Spinal cord (tissue), 10 donors: ENCODE results near the gene DYNLT1. TPM values are rescaled to one million over a fixed set of nuclear protein-coding genes. Genes with fewer than 3 reads are reported as not detected.
"Not testable (repeated sequence)": the region's sequence is repeated elsewhere in the genome, so short reads cannot be mapped to it uniquely, and the experiment has no call there.

ENCODE experiments used
- DNase-seq, 6 donors: peaks; one replicate each; pipeline versions ENCODE4 v3.0.0 to v3.0.0-alpha.2; 2013 to 2015; ENCODE audit warnings: low spot score in 6 of 6, low read depth in 4 of 6
- H3K27ac ChIP-seq: one replicate; pipeline ENCODE4 v1.5.1; 2013; ENCODE audit warnings: low read depth, low read length, control low read depth
- H3K27me3 ChIP-seq: one replicate; pipeline ENCODE4 v1.6.1; 2013; ENCODE audit warnings: low read length; ENCODE audit not compliant: control insufficient read depth, insufficient read depth
- H3K36me3 ChIP-seq: one replicate; pipeline ENCODE4 v1.6.1; 2013; ENCODE audit warnings: low read length; ENCODE audit not compliant: control insufficient read depth, insufficient read depth
- H3K4me1 ChIP-seq: one replicate; pipeline ENCODE4 v1.6.1; 2013; ENCODE audit warnings: low read length; ENCODE audit not compliant: control insufficient read depth, insufficient read depth
- H3K4me3 ChIP-seq: one replicate; pipeline ENCODE4 v1.5.1; 2013; ENCODE audit warnings: low read depth, low read length, control low read depth
- H3K9me3 ChIP-seq: one replicate; pipeline ENCODE4 v1.6.1; 2013; ENCODE audit warnings: low read length; ENCODE audit not compliant: control insufficient read depth, insufficient read depth
- WGBS: methylation state at CpG from one replicate; pipeline ENCODE4 v1.1.5; 2013; ENCODE audit warnings: missing lambda C conversion rate; ENCODE audit not compliant: insufficient coverage; 5-methylcytosine and 5-hydroxymethylcytosine counted together
- polyA plus RNA-seq, 2 donors: library from polyadenylated mRNA; unstranded; fragments of 120-200 nt; gene quantifications; one replicate each; pipeline ENCODE4 v1.2.1, GENCODE V29; 2013; ENCODE audit not compliant: insufficient read length in 2 of 2
- total RNA-seq, 2 donors: library from RNA; depleted of rRNA in 1 of 2; stranded (reverse); fragments of 120-200 nt in 1 of 2; fragments of >200 nt in 1 of 2; gene quantifications; one replicate each; pipeline versions ENCODE4 v1.2.3 to v1.2.4, GENCODE V29; 2013 to 2014
- donor health status: healthy.

Gene DYNLT1
- total and polyA plus RNA-seq, 4 donors: 68.5 to 211 (median 152) TPM

DNA sequence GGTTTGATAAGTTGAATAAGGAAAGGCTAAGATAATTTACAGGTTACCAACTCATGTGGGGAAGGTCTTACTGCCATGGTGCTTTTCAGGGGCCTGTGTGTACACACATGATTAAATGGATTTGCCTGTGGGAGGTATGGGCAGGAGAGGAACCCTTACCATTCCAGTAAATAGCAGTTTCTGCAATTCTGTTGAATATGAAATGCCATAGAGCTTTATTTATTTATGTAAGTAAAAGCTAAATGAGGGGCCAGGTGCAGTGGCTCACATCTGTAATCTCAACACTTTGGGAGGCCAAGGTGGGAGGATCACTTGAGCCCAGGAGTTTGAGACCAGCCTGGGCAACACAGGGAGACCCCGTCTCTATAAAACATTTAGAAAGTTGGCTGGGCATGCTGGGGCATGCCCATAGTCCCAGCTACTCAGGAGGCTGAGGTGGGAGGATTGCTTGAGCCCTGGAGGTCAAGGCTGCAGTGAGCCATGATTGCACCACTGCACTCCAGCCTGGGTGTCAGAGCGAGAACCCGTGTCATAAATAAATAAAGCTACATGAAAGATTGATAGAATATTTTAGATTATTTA is 11.9 kb downstream of the DYNLT1 start:
- DNase-seq, H3K9me3 ChIP-seq, H3K4me1 ChIP-seq, H3K27me3 ChIP-seq, H3K27ac ChIP-seq, H3K4me3 ChIP-seq: not testable (repeated sequence)
- H3K36me3 ChIP-seq: peaks cover 41% of the 10 kb centered on the region
- 100% methylated on average over 1 of the region's 3 CpGs for WGBS

DNA sequence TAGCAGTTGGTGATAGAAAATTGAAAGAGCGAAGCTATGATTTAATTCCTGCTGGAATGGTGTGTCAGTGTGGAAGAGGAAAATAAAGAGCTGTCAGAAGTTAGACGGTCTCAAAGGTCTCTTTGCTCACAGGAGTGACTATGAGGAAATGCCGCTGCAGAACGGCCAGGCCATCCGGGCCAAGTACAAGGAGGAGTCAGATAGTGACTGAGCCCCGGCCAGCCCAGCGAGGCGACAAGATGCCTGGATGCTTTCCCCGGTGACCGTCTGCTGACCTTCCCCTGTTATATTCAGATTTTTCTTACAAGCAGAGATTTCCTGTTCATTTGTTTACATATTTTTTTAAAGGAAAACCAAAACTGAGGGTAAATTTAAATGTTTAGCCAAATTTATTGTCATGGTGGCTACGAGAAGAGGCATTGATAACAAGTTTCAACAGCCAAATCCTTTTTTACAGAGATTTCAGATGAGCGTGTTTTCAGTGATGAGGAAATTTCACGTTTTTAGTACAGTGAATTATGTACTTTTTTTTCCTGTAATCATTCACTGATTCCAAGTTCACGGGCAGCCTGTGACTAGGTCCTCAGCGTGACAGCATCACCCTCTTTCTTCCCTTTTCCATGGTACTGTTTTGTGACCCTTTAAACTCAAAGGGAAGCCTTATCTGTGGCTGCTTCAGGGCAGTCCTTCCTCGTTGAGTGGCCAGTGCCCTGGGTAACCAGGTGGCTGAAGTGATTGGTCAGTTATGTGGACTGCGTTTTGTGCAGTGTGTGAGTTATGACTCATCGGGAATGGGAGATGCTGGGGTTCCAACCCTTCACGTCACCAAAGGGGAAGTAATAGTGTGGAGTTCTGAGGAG is 12.6 kb downstream of the DYNLT1 start:
- no peak overlapping the region for H3K27ac ChIP-seq
- H3K4me3 ChIP-seq: no peak overlapping the region
- peaks cover 10% of the 10 kb centered on the region for H3K4me1 ChIP-seq
- peaks cover 47% of the 10 kb centered on the region for H3K36me3 ChIP-seq
- H3K9me3 ChIP-seq: no peaks in the 10 kb centered on the region
- no peaks in the 10 kb centered on the region for H3K27me3 ChIP-seq
- DNase-seq: no peak
- WGBS: 78% methylated on average over 11 of the region's 19 CpGs

DNA sequence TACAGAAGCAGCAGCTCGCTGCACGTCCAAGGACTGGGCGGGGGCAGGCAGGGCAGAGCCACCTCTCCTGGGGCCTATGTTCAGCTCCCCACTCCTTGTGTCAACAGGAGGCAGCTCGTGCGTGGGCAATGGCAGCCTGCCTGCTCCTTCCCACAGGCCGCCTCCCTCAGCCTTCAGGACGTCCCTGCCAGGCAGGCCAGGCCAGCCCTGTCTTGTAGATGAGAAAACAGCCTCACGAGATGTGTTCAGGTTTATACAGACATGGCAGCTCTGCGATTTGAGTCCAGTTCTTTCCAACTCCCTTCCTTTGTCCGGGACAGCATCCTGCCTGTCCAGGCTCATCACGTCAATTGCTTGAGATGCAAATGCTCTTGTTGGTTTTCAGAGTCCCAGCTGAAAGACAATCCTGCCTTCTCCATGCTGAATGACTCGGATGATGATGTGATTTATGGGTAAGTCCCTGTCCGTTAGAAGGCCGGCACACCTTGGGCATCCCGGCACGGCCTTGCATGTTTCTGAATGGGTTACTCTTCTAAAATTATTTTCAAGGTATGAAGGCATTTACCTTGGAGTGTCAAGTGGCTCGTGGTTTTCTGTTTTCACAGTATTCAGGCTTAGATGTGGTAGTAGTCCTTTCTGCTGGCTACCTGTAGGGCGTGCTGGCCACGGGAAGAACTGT is 13.5 kb downstream of the DYNLT1 start:
- no peaks in the 10 kb centered on the region for H3K27me3 ChIP-seq
- peaks cover 52% of the 10 kb centered on the region for H3K36me3 ChIP-seq
- H3K4me1 ChIP-seq: peaks cover 10% of the 10 kb centered on the region
- no peak overlapping the region for H3K27ac ChIP-seq
- WGBS: 76% methylated on average over 18 of the region's 19 CpGs
- H3K9me3 ChIP-seq: no peaks in the 10 kb centered on the region
- no peak for DNase-seq
- H3K4me3 ChIP-seq: no peak overlapping the region

DNA sequence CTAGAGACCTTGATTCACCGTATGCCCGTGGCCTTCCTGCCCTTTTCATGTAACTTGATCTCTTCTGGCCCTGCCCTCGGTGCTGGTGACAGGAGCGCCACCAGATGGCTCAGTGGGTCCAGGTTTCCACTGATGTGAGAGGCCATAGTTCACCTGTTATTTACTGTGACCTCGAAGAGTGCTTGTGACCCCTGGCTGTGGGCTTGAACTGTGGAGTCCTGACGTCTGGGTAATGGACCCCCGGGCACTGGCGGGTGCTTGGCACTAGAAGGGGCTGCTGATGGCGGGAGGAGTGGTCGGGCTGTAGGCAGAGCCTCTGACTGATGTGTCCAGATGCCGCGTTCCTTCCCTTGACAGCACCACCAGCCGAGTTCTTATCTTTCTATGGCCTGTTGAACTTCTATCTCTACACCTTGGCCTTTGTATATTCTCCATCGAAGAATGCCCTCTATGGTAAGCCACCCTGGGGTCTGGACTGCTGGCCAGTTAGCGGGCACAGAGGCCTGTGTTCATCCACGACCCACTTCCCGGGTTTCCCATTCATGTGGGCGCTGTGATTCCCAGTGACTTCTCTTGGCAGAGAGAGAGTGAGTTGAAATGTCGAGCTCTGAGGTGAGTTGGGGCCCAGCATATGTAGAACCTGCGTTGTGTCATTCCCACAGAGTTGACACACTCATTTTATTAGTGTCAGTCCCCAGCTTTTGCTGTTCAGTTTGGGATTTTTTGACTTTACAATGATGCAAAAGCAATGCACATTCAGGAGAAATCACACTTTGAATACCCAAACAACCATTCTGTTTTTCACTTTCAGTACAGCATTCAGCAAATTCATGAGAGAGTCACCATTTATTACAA is 14.9 kb downstream of the DYNLT1 start:
- WGBS: 80% methylated on average over 16 of the region's 20 CpGs
- H3K4me1 ChIP-seq: peaks cover 10% of the 10 kb centered on the region
- H3K9me3 ChIP-seq: no peaks in the 10 kb centered on the region
- H3K27me3 ChIP-seq: no peaks in the 10 kb centered on the region
- H3K36me3 ChIP-seq: peaks cover 66% of the 10 kb centered on the region
- no peak overlapping the region for H3K4me3 ChIP-seq
- DNase-seq: no peak
- H3K27ac ChIP-seq: no peak overlapping the region

DNA sequence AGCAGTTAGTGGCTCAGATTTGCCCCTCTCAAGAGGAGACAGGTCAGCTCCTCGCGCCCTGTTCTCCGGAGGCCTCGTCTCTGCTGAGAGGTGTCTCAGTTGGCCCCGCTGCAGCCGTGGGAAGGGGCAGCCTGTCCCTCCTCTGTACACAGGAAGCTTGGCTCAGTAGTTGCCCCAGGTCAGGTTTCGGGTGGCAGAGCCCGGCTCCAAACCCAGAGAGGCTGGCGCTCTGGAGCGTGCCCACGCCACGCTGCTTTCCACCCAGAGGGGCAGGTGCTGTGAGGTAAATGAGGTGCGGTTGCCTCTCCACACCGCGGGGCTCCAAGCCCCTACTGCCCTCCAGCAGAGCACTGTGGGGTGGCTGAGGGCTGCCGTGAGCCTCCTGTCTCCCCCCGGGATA is 16.0 kb downstream of the DYNLT1 start:
- no peak for DNase-seq
- Histone ChIP-seq H3K27ac (no peak overlapping the region), H3K4me3 (no peak overlapping the region), H3K4me1 (peaks cover 10% of the 10 kb centered on the region), H3K27me3 (no peaks in the 10 kb centered on the region), H3K9me3 (no peaks in the 10 kb centered on the region), H3K36me3 (peaks cover 73% of the 10 kb centered on the region)
- 89% methylated on average over 16 of the region's 17 CpGs for WGBS

DNA sequence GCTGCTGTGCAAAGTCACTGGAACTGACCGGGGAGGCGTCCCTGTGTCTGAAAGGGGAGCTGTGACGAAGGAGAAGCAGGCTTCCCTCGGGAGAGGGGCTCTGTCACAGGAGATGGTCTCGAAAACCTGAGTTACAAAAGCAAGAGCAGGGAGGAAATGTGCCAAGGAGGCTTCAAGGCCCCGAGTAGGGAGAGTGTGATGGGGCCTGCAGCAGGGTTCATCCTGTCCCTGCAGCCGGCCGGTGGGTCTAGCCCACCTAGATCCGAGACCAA is 16.7 kb downstream of the DYNLT1 start:
- H3K4me1 ChIP-seq: peaks cover 10% of the 10 kb centered on the region
- peaks cover 73% of the 10 kb centered on the region for H3K36me3 ChIP-seq
- no peak for DNase-seq
- H3K4me3 ChIP-seq: no peak overlapping the region
- no peaks in the 10 kb centered on the region for H3K27me3 ChIP-seq
- no peak overlapping the region for H3K27ac ChIP-seq
- no peaks in the 10 kb centered on the region for H3K9me3 ChIP-seq
- WGBS: 79% methylated on average over 9 of the region's 9 CpGs

DNA sequence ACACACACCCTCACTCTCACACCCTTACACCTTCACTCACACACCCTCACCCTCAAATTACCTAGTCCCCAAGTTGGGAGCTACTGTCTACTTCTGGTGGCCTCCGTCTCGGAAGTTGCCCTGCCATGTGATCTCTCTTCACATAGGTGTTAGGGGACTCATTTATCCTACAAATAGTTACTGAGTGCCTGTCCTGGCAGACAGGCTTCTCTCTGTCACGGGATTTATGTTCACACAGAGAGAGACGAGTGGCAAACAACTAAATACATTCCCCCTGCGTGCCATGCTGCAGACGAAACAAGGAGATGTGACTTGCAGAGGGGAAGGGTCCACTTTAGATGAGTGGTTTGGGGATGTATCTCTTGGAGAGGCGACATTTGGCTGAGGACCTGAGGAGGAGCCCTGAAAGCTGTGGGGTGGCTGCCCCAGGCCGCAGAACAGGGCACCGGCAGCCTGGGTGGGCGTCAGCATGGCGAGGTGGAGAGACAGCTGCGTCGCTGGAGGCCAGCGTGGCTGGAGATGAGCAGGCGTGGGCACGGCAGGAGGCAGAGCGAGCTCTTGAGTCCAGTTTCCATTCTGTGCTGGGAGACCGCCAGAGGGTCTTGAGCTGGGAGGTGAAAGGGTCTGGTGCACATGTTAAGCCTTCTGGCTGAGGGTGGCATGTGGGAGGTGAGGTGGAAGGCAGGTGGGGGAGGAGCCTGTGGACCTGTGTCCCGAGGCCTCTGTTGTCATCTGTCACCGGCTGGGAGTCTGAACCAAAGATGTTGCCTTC is 17.2 kb downstream of the DYNLT1 start:
- 83% methylated on average over 18 of the region's 20 CpGs for WGBS
- DNase-seq: no peak
- Histone ChIP-seq H3K4me1 (peaks cover 10% of the 10 kb centered on the region), H3K27me3 (no peaks in the 10 kb centered on the region), H3K36me3 (peaks cover 74% of the 10 kb centered on the region), H3K4me3 (no peak overlapping the region), H3K27ac (no peak overlapping the region), H3K9me3 (no peaks in the 10 kb centered on the region)

DNA sequence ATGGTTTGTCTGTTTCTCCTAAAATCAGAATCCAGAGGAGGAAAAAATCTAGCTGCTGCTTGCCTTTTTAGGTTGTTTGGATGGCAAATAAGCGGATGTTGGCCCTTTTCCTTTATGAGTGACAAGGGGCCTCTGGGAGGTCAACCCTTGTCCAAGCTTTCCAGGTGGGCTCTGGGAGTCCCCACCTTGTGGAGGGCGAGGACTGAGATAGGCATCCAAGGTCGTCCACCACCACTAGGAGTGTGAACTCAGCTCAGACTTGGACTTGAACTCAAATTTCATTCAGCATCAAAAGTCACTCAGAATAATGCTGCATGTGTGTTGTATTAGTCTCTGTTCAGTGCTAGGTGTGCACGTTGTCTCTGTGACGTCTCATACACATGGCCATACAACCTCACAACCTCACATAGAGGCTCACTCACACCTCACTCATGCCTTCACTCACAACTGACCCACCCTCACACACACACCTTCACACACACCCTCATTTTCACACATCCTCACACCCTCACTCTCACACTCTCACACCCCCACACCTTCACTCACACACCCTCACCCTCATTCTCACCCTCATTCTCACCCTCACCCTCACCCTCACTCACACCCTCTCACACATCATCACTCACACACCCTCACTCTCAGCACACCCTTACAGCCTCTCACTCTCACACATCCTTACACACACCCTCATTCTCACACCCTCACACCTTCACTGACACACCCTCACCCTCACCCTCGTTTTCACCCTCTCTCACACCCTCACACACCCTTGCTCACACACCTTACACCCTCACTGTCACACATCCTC is 18.0 kb downstream of the DYNLT1 start:
- no peak for DNase-seq
- Histone ChIP-seq H3K27me3 (no peaks in the 10 kb centered on the region), H3K4me3 (no peak overlapping the region), H3K36me3 (peaks cover 78% of the 10 kb centered on the region), H3K27ac (no peak overlapping the region), H3K9me3 (no peaks in the 10 kb centered on the region), H3K4me1 (peaks cover 10% of the 10 kb centered on the region)
- WGBS: 94% methylated on average over 5 of the region's 6 CpGs
